NCI-H1930 (cell line): ENCODE data around the gene NPC2.
"Not testable (repeated sequence)": the region's sequence is repeated elsewhere in the genome, so short reads cannot be mapped to it uniquely, and the experiment has no call there.

ENCODE experiments used
- DNase-seq, 2 experiments: peaks; one replicate each; lab custom pipeline; 2025; lab: John Stamatoyannopoulos, UW

NPC2 gene

GRCh38 chr14:74469548-74470518, 23.3 kb downstream of the NPC2 start:
- no peak for DNase-seq

- no peak for DNase-seq
Observed at GRCh38 chr14:74468513-74468912, 24.6 kb downstream of the NPC2 start.

GRCh38 chr14:74465335-74465734, 27.8 kb downstream of the NPC2 start:
- DNase-seq: no peak

DNA sequence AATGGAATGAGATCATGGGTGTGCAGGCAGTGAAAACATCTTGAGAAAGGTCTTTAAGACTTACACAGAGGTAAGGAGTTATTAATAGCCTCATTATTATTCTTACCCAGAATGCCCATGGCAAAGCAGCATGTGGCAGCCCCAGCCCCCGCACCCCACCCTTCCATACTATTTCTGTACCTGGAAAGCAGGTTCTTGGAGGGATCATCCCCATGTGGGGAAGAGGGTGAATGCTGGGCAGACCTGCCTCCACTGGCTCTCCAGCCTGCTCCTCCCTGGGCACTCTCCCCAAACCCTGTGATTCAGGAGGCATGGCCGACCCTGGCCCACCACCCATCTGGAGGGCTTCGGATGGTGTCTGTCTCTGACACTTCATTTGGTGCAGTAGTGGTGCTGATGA, 28.3 kb downstream of the NPC2 start:
- DNase-seq: no peak

DNA sequence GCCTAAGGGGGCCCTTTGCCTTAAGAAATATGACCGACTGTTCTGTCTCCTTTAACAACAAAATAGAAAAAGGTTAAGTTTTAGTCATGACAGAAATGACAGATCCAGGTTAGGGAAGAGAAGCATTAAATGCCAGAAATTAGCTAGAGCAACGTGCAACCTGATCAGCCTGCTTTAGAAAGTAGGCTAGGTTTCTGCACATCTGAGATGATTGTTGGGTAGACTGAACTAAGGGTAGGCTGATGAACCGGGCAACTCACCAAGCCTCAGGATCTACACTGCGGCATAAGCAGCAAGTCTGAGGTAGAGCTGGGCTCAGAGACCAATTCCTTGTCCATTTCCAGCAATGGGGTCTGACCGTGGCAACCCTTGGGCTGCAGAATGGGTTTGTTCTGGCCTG, 29.4 kb downstream of the NPC2 start:
- no peak for DNase-seq

DNA sequence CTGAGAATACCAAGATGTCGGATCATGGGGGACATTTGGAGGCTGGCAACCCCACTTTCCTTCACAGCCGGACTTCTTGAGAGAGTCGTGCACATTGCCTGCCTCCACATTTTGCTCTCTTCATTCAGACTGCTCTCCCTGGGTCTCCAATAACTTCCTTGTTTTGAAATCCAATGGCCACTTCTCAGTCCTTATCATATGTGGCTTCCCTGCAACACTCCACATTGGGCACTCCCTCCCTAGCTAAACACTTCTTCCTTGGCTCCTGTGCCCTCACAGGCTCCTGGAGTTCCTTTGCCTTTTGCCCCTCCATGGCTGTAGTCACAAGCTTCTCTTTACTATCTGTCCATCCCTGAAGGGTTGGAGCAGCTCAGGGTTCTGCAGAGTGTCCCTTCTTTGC, 30.1 kb downstream of the NPC2 start:
- no peak for DNase-seq

GRCh38 chr14:74459976-74460375, 33.1 kb downstream of the NPC2 start:
- DNase-seq: no peak

GRCh38 chr14:74459289-74459946, 33.7 kb downstream of the NPC2 start:
- peak in 1 of 2 experiments; percentile 8 for DNase-seq

GRCh38 chr14:74457565-74457895, 35.6 kb downstream of the NPC2 start:
- no peak for DNase-seq

DNA sequence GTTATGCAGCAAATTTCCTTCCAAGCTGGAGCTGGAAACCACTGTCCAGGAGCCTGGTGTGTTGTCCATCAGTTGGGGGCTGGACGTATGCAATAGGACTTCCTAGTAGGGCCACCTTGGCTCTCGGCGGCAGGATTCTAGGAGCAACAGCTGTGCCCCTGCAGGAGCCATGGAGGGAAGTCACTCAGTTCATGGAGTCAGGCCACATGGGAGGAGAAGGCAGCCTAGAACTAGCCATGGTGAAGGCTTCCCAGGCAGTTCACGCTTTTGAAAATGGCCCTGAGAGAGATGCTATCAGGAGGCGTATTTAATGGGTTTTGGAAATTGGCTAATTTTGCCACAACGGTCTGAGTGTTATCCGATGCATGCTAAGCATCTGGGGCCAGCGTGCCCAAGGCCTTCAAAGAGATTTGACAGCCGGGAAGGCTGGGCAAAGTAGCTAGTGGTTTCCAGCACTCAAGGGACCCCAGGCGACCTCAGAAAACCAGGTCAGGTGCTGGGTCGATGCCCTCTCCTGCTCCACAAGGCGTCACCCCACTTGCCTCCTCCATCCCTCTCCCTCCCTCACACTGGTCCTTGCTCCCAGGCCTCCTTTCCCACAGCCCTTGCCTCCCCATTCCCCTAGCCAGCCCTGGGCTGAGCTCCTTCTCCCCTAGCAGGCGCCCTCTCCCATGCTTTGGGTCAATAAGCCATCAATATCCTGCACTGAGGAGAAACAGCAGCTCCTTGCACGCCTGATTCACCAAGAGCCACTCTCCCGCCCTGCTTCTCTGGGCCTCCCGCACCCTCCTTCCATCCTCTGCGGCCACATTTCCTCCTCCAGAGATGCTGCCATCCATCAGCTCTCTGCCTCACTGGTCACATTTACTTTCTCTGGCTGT, 36.2 kb downstream of the NPC2 start:
- DNase-seq: no peak

GRCh38 chr14:74454397-74454796, 38.7 kb downstream of the NPC2 start:
- DNase-seq: not testable (repeated sequence)

- DNase-seq: no peak
Observed at GRCh38 chr14:74444866-74445265, 48.2 kb downstream of the NPC2 start.

DNA sequence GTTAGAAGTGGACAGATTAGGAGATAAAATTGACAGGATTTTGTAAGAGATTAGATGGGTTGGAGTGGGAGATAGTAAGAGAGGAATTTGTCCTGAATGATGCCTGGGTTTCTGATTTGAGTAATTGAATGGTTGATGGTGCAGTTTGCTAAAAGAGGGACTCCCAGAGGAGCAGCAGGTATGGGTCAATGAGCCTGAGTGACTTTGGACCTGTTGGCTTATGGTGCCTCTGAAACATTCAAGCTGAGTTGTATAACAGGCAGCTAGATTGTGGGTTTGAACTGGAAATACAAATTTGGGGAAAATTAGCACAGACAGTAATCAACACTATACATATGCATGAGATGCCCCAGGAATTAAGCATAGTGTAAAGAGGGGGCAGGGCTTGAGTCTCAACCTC, 50.3 kb downstream of the NPC2 start:
- DNase-seq: no peak

DNA sequence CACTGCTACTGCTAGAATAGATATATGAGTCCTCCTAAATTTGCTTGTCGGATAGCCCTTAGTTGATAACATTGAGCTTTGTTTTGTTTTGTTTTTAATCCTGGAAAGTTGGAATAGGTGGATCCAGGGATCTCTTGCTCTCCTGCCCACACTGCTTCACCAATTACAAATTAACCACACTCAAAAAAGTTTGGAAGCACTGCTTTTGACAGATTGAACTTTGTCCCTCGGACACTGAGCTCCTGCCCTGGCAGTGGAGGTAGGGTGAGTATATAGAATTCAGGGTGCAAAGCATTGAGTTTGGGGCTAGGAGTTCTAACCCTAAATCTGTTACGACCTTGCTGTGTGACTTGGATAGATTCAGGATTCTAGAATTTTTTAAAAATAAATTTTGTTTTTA, 52.0 kb downstream of the NPC2 start:
- no peak for DNase-seq

DNA sequence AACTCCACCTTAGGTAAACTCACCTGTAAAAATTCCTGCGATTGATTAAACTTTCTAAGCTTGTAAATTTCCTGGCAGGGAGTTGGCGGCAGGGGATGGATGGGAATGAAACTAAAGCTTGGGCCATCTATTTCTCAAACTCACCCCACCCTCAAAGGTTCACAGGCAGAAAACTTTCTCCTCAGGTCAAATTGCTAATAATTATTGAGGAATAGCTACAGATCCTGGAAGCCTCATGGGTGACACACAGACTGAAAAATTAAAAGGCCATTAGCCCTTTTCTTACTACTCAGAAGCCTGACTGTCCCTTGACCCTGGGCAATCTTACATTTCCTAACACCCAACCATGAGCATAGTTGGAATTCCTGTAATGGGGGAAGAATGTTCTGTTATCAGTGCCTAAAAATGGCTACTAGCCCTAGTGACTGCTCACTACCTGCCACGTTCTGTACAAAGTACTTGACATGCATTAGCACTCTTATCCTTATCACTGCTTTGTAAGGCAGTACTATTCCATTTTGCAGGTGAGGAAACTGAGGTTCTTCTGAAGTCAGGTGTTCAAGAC, 54.7 kb downstream of the NPC2 start:
- no peak for DNase-seq

DNA sequence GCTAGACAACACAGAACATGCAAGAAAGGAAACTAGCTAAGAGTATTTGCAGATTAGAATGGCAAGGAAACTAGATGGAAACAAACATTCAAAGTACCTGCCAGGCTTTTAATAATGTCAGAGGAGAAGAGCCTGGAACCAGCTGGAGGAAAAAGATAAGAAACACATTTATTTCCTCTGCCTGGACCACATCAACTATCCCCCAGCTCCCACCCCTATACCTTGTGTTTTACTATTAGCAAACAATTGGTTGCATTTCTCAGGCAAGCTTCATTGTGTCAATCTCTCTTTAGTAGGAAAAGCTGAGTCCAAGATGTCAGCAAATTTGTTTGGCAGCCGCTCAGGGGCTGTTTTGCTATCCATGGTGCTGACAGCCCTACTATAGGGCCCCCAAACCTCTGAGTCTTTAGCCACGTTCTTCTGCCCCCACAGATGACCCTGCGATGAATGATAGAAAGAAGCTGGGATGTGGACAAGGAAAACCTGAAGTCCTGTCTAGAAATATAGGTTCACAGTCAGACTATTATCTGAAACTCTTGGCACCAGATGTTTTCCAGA, 55.5 kb downstream of the NPC2 start:
- DNase-seq: no peak

DNA sequence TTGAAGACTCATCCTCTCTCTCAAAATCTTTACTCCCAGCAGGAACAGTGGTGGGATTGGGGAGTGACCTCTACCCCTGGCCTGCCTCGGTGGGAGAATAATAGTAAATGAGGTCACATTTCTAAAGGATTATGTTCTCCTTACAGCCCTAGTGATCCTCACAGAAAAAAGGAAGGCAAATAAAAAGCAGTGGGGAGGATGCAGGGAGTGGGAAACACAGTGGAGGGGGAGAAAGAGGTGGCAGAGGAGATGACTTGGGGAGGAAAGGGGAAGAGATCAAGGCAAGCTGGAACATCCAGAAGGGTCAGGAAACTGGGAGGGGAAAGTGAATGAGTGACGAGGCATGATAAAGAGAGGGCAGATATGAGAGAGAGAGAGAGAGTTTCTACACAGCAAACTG, 58.8 kb downstream of the NPC2 start:
- no peak for DNase-seq

- DNase-seq: no peak
Observed at GRCh38 chr14:74429991-74430390, 63.1 kb downstream of the NPC2 start.
